Measurements from ENCODE around the gene HECTD4. TPM values are rescaled to one million over a fixed set of nuclear protein-coding genes. Genes with fewer than 3 reads are reported as not detected.
"Not testable (repeated sequence)": the region's sequence is repeated elsewhere in the genome, so short reads cannot be mapped to it uniquely, and the experiment has no call there.

Gene HECTD4
- total RNA-seq, 1 donor from 2014 or later, result 47.9 TPM

GRCh38 chr12:112226768-112227167 lies 155.5 kb downstream of the HECTD4 start:
- Mint-ChIP-seq H3K36me3 (ENCODE audit: low read depth, unreplicated experiment) (peaks cover 31% of the 10 kb centered on the region), H3K4me3 (ENCODE audit: unreplicated experiment) (no peak overlapping the region), H3K27me3 (ENCODE audit: unreplicated experiment) (no peaks in the 10 kb centered on the region), H3K27ac (ENCODE audit: unreplicated experiment) (no peak overlapping the region), H3K9me3 (ENCODE audit: unreplicated experiment) (no peaks in the 10 kb centered on the region), H3K4me1 (ENCODE audit: unreplicated experiment) (no peaks in the 10 kb centered on the region)
- DNase-seq (ENCODE audit: low spot score), result no peak
- TF ChIP-seq CTCF (IDR thresholded peaks at IDR 0.05; ENCODE audit: unreplicated experiment), result no peak

GRCh38 chr12:112220628-112221027 lies 161.6 kb downstream of the HECTD4 start:
- H3K9me3 Mint-ChIP-seq (ENCODE audit: unreplicated experiment); H3K27ac Mint-ChIP-seq (ENCODE audit: unreplicated experiment): not testable (repeated sequence)

GRCh38 chr12:112219195-112219594 lies 163.0 kb downstream of the HECTD4 start:
- no peak for DNase-seq (ENCODE audit: low spot score)
- no peak overlapping the region for H3K27ac Mint-ChIP-seq (ENCODE audit: unreplicated experiment)
- TF ChIP-seq CTCF (IDR thresholded peaks at IDR 0.05; ENCODE audit: unreplicated experiment), result no peak
- no peak overlapping the region for H3K4me3 Mint-ChIP-seq (ENCODE audit: unreplicated experiment)
- no peaks in the 10 kb centered on the region for H3K4me1 Mint-ChIP-seq (ENCODE audit: unreplicated experiment)
- no peaks in the 10 kb centered on the region for H3K9me3 Mint-ChIP-seq (ENCODE audit: unreplicated experiment)
- no peaks in the 10 kb centered on the region for H3K27me3 Mint-ChIP-seq (ENCODE audit: unreplicated experiment)
- peaks cover 23% of the 10 kb centered on the region for H3K36me3 Mint-ChIP-seq (ENCODE audit: low read depth, unreplicated experiment)

More at GRCh38 chr12:112220628-112221027, 161.6 kb downstream of the HECTD4 start:
- not testable (repeated sequence) for DNase-seq (ENCODE audit: low spot score); H3K27me3 Mint-ChIP-seq (ENCODE audit: unreplicated experiment); H3K4me3 Mint-ChIP-seq (ENCODE audit: unreplicated experiment); H3K4me1 Mint-ChIP-seq (ENCODE audit: unreplicated experiment)
- H3K36me3 Mint-ChIP-seq (ENCODE audit: low read depth, unreplicated experiment), result peaks cover 13% of the 10 kb centered on the region

- TF ChIP-seq CTCF (IDR thresholded peaks at IDR 0.05; ENCODE audit: unreplicated experiment), result no peak
- DNase-seq (ENCODE audit: low spot score), result no peak
- Mint-ChIP-seq H3K9me3 (ENCODE audit: unreplicated experiment) (no peaks in the 10 kb centered on the region), H3K27ac (ENCODE audit: unreplicated experiment) (no peak overlapping the region), H3K4me1 (ENCODE audit: unreplicated experiment) (no peaks in the 10 kb centered on the region), H3K36me3 (ENCODE audit: low read depth, unreplicated experiment) (peaks cover 21% of the 10 kb centered on the region), H3K4me3 (ENCODE audit: unreplicated experiment) (no peak overlapping the region), H3K27me3 (ENCODE audit: unreplicated experiment) (no peaks in the 10 kb centered on the region)
These were observed 164.1 kb downstream of the HECTD4 start for GRCh38 chr12:112218150-112218549.

GRCh38 chr12:112217647-112218046 lies 164.6 kb downstream of the HECTD4 start:
- H3K9me3 Mint-ChIP-seq (ENCODE audit: unreplicated experiment), result no peaks in the 10 kb centered on the region
- H3K4me3 Mint-ChIP-seq (ENCODE audit: unreplicated experiment), result no peak overlapping the region
- TF ChIP-seq CTCF (IDR thresholded peaks at IDR 0.05; ENCODE audit: unreplicated experiment), result no peak
- no peak overlapping the region for H3K27ac Mint-ChIP-seq (ENCODE audit: unreplicated experiment)
- H3K27me3 Mint-ChIP-seq (ENCODE audit: unreplicated experiment), result no peaks in the 10 kb centered on the region
- DNase-seq (ENCODE audit: low spot score), result no peak
- H3K36me3 Mint-ChIP-seq (ENCODE audit: low read depth, unreplicated experiment), result peaks cover 16% of the 10 kb centered on the region
- no peaks in the 10 kb centered on the region for H3K4me1 Mint-ChIP-seq (ENCODE audit: unreplicated experiment)

- H3K36me3 Mint-ChIP-seq (ENCODE audit: low read depth, unreplicated experiment), result peaks cover 27% of the 10 kb centered on the region
- no peaks in the 10 kb centered on the region for H3K27me3 Mint-ChIP-seq (ENCODE audit: unreplicated experiment)
- no peak for TF ChIP-seq CTCF (IDR thresholded peaks at IDR 0.05; ENCODE audit: unreplicated experiment)
- H3K4me1 Mint-ChIP-seq (ENCODE audit: unreplicated experiment), result no peaks in the 10 kb centered on the region
- no peak for DNase-seq (ENCODE audit: low spot score)
- H3K4me3 Mint-ChIP-seq (ENCODE audit: unreplicated experiment), result no peak overlapping the region
- no peaks in the 10 kb centered on the region for H3K9me3 Mint-ChIP-seq (ENCODE audit: unreplicated experiment)
- no peak overlapping the region for H3K27ac Mint-ChIP-seq (ENCODE audit: unreplicated experiment)
These were observed 166.0 kb downstream of the HECTD4 start for GRCh38 chr12:112216223-112216622.
